GF-D8 (cell line): ENCODE measurements around the gene PCDHA4.
"Not testable (repeated sequence)": the region's sequence is repeated elsewhere in the genome, so short reads cannot be mapped to it uniquely, and the experiment has no call there.

Experiments
- DNase-seq: peaks from one replicate; lab custom pipeline; 2025; lab: John Stamatoyannopoulos, UW

Gene PCDHA4

GRCh38 chr5:140821375-140822280, 14.8 kb downstream of the PCDHA4 start, which contains the start of gene PCDHA5:
Gene PCDHA5 (plus strand): TSS chr5:140821613.
- DNase-seq: no peak

- no peak for DNase-seq
Measured at GRCh38 chr5:140822281-140822629, 15.4 kb downstream of the PCDHA4 start.

- DNase-seq: not testable (repeated sequence)
Measured at GRCh38 chr5:140822969-140823368, 16.1 kb downstream of the PCDHA4 start.

- no peak for DNase-seq
Measured at GRCh38 chr5:140823475-140823874, 16.6 kb downstream of the PCDHA4 start.

- no peak for DNase-seq
Measured at GRCh38 chr5:140827704-140828361, 21.0 kb downstream of the PCDHA4 start, which contains the start of gene PCDHA6. Gene PCDHA6 (plus strand): TSS chr5:140827960. CDS start chr5:140828092, 132 bp downstream.

GRCh38 chr5:140828362-140828737, 21.5 kb downstream of the PCDHA4 start:
- no peak for DNase-seq

GRCh38 chr5:140829511-140830501, 22.9 kb downstream of the PCDHA4 start:
- not testable (repeated sequence) for DNase-seq

- DNase-seq: no peak
Measured at GRCh38 chr5:140833993-140834392, 27.1 kb downstream of the PCDHA4 start, which contains the start of gene PCDHA7. Gene PCDHA7 (plus strand): TSS chr5:140834269. CDS start chr5:140834384, 115 bp downstream.

- not testable (repeated sequence) for DNase-seq
Measured at GRCh38 chr5:140834439-140835008, 27.7 kb downstream of the PCDHA4 start.

- no peak for DNase-seq
Measured at GRCh38 chr5:140835622-140836510, 29.0 kb downstream of the PCDHA4 start.

GRCh38 chr5:140840978-140841962, 34.4 kb downstream of the PCDHA4 start, which contains the start of gene PCDHA8:
Gene PCDHA8 (plus strand): TSS chr5:140841187. CDS start chr5:140841322, 135 bp downstream.
- no peak for DNase-seq

- DNase-seq: no peak
Measured at GRCh38 chr5:140842798-140843733, 36.2 kb downstream of the PCDHA4 start.

- DNase-seq: not testable (repeated sequence)
Measured at GRCh38 chr5:140848139-140849102, 41.6 kb downstream of the PCDHA4 start, which contains the start of gene PCDHA9. Gene PCDHA9 (plus strand): TSS chr5:140848382. CDS start chr5:140848496, 114 bp downstream.

- not testable (repeated sequence) for DNase-seq
Measured at GRCh38 chr5:140849831-140850634, 43.2 kb downstream of the PCDHA4 start.
